A549 treated with ZK216348 at 1 μM for 4 hours (cell line): Measurements from ENCODE around the gene GMPS. TPM values are rescaled to one million over a fixed set of nuclear protein-coding genes. Genes with fewer than 3 reads are reported as not detected.

Experiments
- total RNA-seq: library from RNA; stranded (reverse); fragments of 200-300 nt; extraction: Qiagen RNA extraction; gene quantifications from 5 replicates; pipeline ENCODE4 v1.2.3, GENCODE V29; 2022; ENCODE audit warnings: low read depth

Gene GMPS
- 79.6 to 131 TPM (median 81.4 TPM) in 5 replicates for total RNA-seq

DNA sequence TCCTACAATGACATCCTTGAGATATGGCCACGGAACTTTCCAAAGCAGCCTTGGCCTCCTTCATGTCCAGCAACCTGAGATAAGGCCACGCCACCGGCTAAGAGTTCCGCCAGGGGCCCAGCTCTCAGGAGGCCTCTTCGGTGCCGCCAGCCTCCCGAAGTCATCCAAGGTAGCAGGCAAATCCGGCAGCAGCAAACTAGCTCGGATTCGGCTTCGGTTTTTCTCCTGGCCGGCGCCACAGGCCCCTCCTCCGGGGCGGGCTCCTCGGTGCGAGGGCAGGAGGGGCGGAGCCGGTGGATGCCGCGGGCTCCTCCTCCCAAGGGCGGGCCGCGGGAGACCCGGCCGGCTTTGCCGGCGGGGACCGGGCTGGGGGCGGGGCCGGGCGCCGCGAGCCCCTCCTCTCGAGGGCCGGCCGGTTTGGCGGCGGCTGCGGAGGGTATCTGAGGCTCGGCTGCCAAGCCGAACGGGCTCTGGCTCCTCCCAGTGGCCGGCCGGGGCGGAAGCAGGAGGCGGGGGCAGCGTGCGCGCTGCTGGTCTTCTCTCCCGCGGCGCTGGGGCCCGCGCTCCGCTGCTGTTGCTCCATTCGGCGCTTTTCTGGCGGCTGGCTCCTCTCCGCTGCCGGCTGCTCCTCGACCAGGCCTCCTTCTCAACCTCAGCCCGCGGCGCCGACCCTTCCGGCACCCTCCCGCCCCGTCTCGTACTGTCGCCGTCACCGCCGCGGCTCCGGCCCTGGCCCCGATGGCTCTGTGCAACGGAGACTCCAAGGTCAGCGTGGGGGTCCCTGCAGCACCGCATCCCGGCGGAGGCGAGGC lies at the start of gene GMPS:
GMPS (plus strand) TSS at position 518 of the 812 bp plus-strand sequence; CDS start at position 739, 221 bp downstream.

DNA sequence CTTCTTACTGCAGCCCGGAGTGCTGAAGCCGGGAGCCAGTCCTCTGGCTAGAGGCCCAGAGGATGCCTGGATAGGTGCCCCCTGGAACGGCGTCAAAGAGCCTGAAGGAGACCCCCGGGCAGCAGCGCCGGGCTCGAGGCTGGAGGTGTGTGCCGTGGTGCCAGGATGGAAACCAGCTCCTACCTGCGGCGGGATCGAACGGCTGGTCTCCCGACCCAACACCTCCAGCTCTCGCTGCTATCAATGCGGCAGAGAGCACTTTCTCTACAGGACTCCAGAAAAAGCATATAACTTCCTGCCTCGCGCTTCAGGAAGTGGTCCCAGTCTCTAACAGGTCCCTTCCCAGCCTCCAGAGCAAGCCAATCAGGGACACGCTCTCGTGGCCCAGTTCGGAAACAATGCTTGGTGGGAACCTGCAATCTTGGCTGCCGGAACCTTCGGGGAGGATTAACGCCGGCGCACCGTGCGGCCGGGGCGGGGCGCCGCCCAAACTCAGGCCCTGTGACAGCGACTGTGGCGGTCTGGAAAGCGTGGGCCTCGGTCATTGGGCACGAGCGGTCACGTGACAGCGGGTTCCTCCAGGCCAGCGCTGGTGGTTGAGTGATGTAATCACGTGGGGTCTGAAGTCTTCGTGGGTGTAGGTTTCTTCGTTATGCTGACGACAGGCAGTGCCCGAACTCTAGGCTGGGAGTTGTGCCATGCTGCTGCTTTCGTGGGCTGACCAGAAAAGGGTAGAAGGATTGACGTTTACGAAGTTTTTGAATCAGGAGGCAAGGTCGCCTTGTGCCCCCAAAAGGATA lies 16.1 kb upstream of the GMPS start, which contains the start of gene SLC33A1:
SLC33A1 (minus strand) TSS at position 287 of the 800 bp plus-strand sequence. CDS start 430 bp downstream, outside the sequence.

Other genes with a start within 250 kb of the GMPS start
- gene PLCH1, start 125.6 kb upstream of the GMPS start, total RNA-seq: 0.83 to 1.2 TPM (median 1.0 TPM) in 5 replicates
- 4.3 to 7.5 TPM (median 6.5 TPM) in 5 replicates for gene C3orf33, start 64.4 kb upstream of the GMPS start, total RNA-seq
- 12.0 to 17.5 TPM (median 16.2 TPM) in 5 replicates for gene SLC33A1, start 16.2 kb upstream of the GMPS start, total RNA-seq
- not detected in 5 replicates for gene KCNAB1, start 249.9 kb downstream of the GMPS start, total RNA-seq